ENCODE measurements around the gene C1QTNF6.

DNA sequence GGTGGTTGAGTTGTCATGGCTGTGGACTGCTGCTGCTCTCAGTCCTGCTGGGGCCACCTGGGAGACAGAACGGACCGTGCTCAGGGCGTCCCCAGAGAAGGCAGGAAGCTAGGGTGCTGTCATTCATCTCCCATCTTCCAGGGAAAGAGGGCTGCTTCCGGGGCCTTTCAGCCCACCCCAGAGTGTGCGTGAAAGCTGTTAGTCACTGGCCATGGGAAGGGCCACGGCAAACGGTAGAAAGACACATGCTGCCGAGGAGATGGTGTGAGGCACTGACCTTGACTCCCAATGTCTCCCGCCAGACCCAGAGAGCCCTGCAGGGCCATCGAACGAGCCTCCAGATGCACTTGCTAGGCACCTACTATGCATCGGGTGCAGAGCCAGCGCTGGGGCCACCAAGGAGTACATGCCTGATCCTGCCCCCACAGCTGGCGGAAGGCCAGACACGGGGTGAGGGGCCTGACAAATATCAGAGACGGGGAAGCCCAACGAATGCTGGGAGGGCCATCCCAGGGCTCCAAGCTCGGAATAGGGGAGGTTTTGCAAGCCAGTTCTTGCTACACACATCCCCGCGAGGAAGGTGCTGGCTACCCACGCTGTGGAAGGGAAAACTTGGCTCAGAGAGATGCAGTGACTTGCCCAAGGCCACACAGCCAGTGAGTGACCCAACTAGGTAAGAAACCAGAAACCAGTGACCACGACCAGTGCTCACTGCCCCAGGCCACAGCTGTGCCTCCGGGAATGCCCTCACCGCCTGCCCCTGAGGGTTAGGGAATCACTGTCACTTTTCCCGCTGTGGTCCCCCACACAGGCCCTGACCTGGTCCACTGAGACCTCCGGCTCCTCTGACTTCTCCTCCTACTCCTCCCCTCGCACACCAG lies 45.9 kb upstream of the C1QTNF6 start:
- TF ChIP-seq, protein P1, sequence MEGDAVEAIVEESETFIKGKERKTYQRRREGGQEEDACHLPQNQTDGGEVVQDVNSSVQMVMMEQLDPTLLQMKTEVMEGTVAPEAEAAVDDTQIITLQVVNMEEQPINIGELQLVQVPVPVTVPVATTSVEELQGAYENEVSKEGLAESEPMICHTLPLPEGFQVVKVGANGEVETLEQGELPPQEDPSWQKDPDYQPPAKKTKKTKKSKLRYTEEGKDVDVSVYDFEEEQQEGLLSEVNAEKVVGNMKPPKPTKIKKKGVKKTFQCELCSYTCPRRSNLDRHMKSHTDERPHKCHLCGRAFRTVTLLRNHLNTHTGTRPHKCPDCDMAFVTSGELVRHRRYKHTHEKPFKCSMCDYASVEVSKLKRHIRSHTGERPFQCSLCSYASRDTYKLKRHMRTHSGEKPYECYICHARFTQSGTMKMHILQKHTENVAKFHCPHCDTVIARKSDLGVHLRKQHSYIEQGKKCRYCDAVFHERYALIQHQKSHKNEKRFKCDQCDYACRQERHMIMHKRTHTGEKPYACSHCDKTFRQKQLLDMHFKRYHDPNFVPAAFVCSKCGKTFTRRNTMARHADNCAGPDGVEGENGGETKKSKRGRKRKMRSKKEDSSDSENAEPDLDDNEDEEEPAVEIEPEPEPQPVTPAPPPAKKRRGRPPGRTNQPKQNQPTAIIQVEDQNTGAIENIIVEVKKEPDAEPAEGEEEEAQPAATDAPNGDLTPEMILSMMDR (optimal IDR thresholded peaks at IDR 0.05 in 1 of 3, IDR thresholded peaks at IDR 0.05 in 1 of 3, conservative IDR thresholded peaks at IDR 0.05 in 1 of 3; ENCODE audit: extremely low read depth in 1 of 3, insufficient read depth in 2 of 3, low read length in 3 of 3), result no peak
- TF ChIP-seq EZH2 (IDR thresholded peaks at IDR 0.05; ENCODE audit: low read length), result no peak

Measured in keratinocyte (primary cell).